ENCODE results near the gene SLC12A8. TPM values are rescaled to one million over a fixed set of nuclear protein-coding genes. Genes with fewer than 3 reads are reported as not detected.

SLC12A8 gene
- total and polyA plus RNA-seq, 10 of the 15 experiments (the other 5 are each of a cell fraction or from before 2014, with no cell fraction given): 2.5 to 71.6 (median 50.1) TPM

DNA sequence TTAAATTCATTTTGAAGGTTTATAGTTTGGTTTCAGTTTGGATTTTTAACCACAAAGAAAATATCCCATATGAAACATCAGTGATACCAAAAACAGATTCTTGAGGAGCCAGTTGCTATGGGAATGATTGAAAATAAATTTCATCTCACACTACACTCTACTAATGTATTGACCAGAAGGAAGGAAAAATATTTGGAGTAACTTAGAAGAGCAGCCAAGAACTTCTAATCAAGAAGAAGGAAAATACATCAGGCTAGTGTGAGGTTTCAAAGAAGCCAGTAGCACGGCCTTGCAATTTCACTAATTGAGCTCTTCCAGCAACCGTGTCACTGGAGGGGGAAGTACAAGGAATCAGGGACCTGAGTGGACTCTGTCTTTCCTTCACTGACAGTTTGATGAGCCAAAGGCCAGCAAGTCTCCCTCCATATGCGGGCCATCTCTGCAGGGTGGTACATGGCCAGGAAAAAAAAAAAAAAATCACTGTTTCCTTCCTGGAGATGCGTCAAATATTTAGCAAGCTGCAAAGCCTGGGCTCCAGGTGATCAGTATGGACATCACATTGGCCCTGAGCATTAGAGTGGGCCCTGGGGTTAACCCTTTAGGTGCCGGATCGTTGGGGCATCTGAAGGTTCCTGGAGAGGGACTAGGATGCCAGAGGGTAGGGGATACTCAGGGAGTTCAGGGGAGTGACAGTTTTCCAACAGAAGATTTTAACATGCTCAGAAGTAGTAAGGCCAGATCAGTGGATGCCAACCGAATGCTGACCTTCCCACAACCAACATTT is 37.1 kb downstream of the SLC12A8 start:
- ATAC-seq (no peak), DNase-seq (ENCODE audit: low read depth, low spot score) (no peak), FAIRE-seq (no peak)
- Histone ChIP-seq H3K9ac (ENCODE audit: control insufficient read depth, insufficient read depth, low read length) (no peak overlapping the region), H3K4me2 (ENCODE audit: control insufficient read depth, insufficient read depth) (no peak overlapping the region), H3K4me3 (no peak overlapping the region), H3K4me1 (ENCODE audit: control insufficient read depth, insufficient read depth, low read length) (peaks cover 8% of the 10 kb centered on the region), H3K27ac (ENCODE audit: control insufficient read depth, insufficient read depth) (no peak overlapping the region), H2AFZ (ENCODE audit: control insufficient read depth, low read depth, low read length) (no peak overlapping the region), H3K36me3 (ENCODE audit: control insufficient read depth in 2 of 2, insufficient read depth in 2 of 2, low read length in 1 of 2) (no peaks in the 10 kb centered on the region), H3K27me3 (replicated peaks in 1 of 2; ENCODE audit: control insufficient read depth in 2 of 2, insufficient read depth in 2 of 2, low read length in 1 of 2) (no peaks in the 10 kb centered on the region), H4K20me1 (ENCODE audit: control insufficient read depth, insufficient read depth) (no peaks in the 10 kb centered on the region), H3K79me2 (ENCODE audit: control insufficient read depth, insufficient read depth, low read length) (no peaks in the 10 kb centered on the region), H3K9me3 (replicated peaks; ENCODE audit: control insufficient read depth, insufficient read depth, low read length) (no peaks in the 10 kb centered on the region; the same call in 1 of the 3 replicates)
- ChIA-PET RAD21 (ENCODE audit: unreplicated experiment) (interaction anchor here (0.5 kb wide), 1 partner anchor 270 kb away, joined by 4 read pairs; no protein-coding TSS in a partner anchor), SMC1A (ENCODE audit: uncharacterized antibody, unreplicated experiment) (no interaction called here), CTCF (interaction anchor here (0.6 kb wide), 1 partner anchor 78 kb away, joined by 4 read pairs; no protein-coding TSS in a partner anchor), POLR2A (interaction anchor here (0.6 kb wide), 1 partner anchor 136 kb away, joined by 3 read pairs; no protein-coding TSS in a partner anchor)
- intact Hi-C loops (cut with micrococcal nuclease; ENCODE audit: unreplicated experiment) (no loop called here), in situ Hi-C loops (cut with MboI) (no loop called here)
- WGBS (ENCODE audit: insufficient coverage, insufficient replicate concordance, low lambda C conversion rate, missing lambda C conversion rate): 99% methylated on average over 7 of the region's 7 CpGs
- no peak for TF ChIP-seq NFYA (IDR thresholded peaks at IDR 0.05; ENCODE audit: borderline replicate concordance, low read depth, low read length)
- TF ChIP-seq LARP7 (IDR thresholded peaks at IDR 0.05): no peak
- no peak for TF ChIP-seq IRF4 (IDR thresholded peaks at IDR 0.05; ENCODE audit: low read depth, low read length)
- no peak for TF ChIP-seq KLF5 (IDR thresholded peaks at IDR 0.05; ENCODE audit: partially characterized antibody)
- no TSS peak for BruUV-seq (replicated peaks)

DNA sequence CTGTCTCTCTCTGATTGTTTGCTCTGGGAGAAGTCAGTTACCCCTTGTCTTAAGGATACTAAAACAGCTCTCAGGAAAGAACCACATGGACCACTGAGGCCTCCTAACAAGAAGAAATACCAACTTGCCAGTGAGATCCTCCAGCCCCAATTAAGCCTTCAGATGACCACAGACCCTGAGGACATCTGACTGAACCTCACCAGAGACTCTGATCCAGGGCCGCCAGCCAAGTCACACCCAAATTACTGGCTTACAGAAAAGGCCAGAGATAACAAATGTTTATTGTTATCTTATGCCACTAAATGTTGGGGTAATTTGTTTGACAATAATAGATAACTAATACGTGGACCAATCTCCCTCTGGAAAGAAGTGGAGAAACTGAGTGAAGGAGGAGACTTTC is 40.2 kb downstream of the SLC12A8 start:
- POLR2A ChIA-PET: no interaction called here
- FAIRE-seq (no peak), DNase-seq (ENCODE audit: low read depth, low spot score) (no peak), ATAC-seq (no peak)
- Histone ChIP-seq H3K27ac (ENCODE audit: control insufficient read depth, insufficient read depth) (no peak overlapping the region), H3K4me2 (ENCODE audit: control insufficient read depth, insufficient read depth) (no peak overlapping the region), H3K79me2 (ENCODE audit: control insufficient read depth, insufficient read depth, low read length) (no peaks in the 10 kb centered on the region), H3K36me3 (ENCODE audit: control insufficient read depth in 2 of 2, insufficient read depth in 2 of 2, low read length in 1 of 2) (no peaks in the 10 kb centered on the region), H3K4me1 (ENCODE audit: control insufficient read depth, insufficient read depth, low read length) (no peaks in the 10 kb centered on the region), H3K27me3 (replicated peaks in 1 of 2; ENCODE audit: control insufficient read depth in 2 of 2, insufficient read depth in 2 of 2, low read length in 1 of 2) (no peaks in the 10 kb centered on the region), H3K9ac (ENCODE audit: control insufficient read depth, insufficient read depth, low read length) (no peak overlapping the region), H3K4me3 (no peak overlapping the region), H2AFZ (ENCODE audit: control insufficient read depth, low read depth, low read length) (no peak overlapping the region), H4K20me1 (ENCODE audit: control insufficient read depth, insufficient read depth) (no peaks in the 10 kb centered on the region), H3K9me3 (replicated peaks; ENCODE audit: control insufficient read depth, insufficient read depth, low read length) (no peaks in the 10 kb centered on the region; the same call in 1 of the 3 replicates)
- CTCF ChIA-PET: no interaction called here
- WGBS (ENCODE audit: insufficient coverage, insufficient replicate concordance, low lambda C conversion rate, missing lambda C conversion rate): 100% methylated on average over 2 of the region's 2 CpGs
- no TSS peak for BruUV-seq (replicated peaks)
- SMC1A ChIA-PET (ENCODE audit: uncharacterized antibody, unreplicated experiment): no interaction called here
- in situ Hi-C loops (cut with MboI) (no loop called here), intact Hi-C loops (cut with micrococcal nuclease; ENCODE audit: unreplicated experiment) (no loop called here)
- RAD21 ChIA-PET (ENCODE audit: unreplicated experiment): no interaction called here
- TF ChIP-seq RFX5 (IDR thresholded peaks at IDR 0.05; ENCODE audit: low read depth, low read length) (no peak), BCL11A (IDR thresholded peaks at IDR 0.05; ENCODE audit: low read depth, low read length) (no peak), ZBED1 (IDR thresholded peaks at IDR 0.05; ENCODE audit: borderline replicate concordance) (no peak), STAT3 (IDR thresholded peaks at IDR 0.05; ENCODE audit: low read depth, low read length) (no peak), BHLHE40 (IDR thresholded peaks at IDR 0.05; ENCODE audit: borderline replicate concordance in 1 of 2, low read depth in 2 of 2, low read length in 1 of 2) (no peak), MXI1 (IDR thresholded peaks at IDR 0.05; ENCODE audit: low read depth, low read length) (no peak), RAD21 (IDR thresholded peaks at IDR 0.05; ENCODE audit: insufficient read depth, low read depth, low read length) (no peak), MEF2B (IDR thresholded peaks at IDR 0.05; ENCODE audit: partially characterized antibody, poor library complexity, severe bottlenecking) (no peak), CEBPB (IDR thresholded peaks at IDR 0.05; ENCODE audit: borderline replicate concordance in 1 of 2, low read depth in 2 of 2, low read length in 2 of 2) (no peak), SMAD1 (IDR thresholded peaks at IDR 0.05; ENCODE audit: low read depth, partially characterized antibody) (no peak), CREB1 (IDR thresholded peaks at IDR 0.05; ENCODE audit: low read depth) (no peak), SREBF2 (IDR thresholded peaks at IDR 0.05; ENCODE audit: low read length) (no peak), GABPA (IDR thresholded peaks at IDR 0.05; ENCODE audit: low read depth) (no peak), CHD4 (IDR thresholded peaks at IDR 0.05) (no peak)
- TF ChIP-seq, protein P1, sequence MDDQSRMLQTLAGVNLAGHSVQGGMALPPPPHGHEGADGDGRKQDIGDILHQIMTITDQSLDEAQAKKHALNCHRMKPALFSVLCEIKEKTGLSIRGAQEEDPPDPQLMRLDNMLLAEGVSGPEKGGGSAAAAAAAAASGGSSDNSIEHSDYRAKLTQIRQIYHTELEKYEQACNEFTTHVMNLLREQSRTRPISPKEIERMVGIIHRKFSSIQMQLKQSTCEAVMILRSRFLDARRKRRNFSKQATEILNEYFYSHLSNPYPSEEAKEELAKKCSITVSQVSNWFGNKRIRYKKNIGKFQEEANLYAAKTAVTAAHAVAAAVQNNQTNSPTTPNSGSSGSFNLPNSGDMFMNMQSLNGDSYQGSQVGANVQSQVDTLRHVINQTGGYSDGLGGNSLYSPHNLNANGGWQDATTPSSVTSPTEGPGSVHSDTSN (IDR thresholded peaks at IDR 0.05; ENCODE audit: insufficient replicate concordance, low read depth, low read length): no peak
